A549 treated with Hydrocortisone at 1 μM for 4 hours (cell line): ENCODE measurements around the gene NNT. TPM values are rescaled to one million over a fixed set of nuclear protein-coding genes. Genes with fewer than 3 reads are reported as not detected.

Experiments
- total RNA-seq: library from RNA; stranded (reverse); fragments of 200-300 nt; extraction: Qiagen RNA extraction; gene quantifications from 5 replicates; pipeline ENCODE4 v1.2.3, GENCODE V29; 2022

The NNT gene
- total RNA-seq = 9.0 to 17.0 TPM (median 11.5 TPM) in 5 replicates

GRCh38 chr5:43602461-43603343, at the start of gene NNT:
Gene NNT (plus strand): TSS chr5:43603180. CDS start chr5:43609196, 6,016 bp downstream.

GRCh38 chr5:43556857-43557542, 46.0 kb upstream of the NNT start, which contains the start of gene PAIP1:
Gene PAIP1 (minus strand): TSS chr5:43557077. CDS start chr5:43556846, 231 bp downstream.

Other genes starting within 250 kb of the NNT start
- gene CCL28, start 190.8 kb upstream of the NNT start, total RNA-seq = 0.03 to 0.13 TPM (median 0.06 TPM) in 5 replicates
- gene TMEM267, start 119.3 kb upstream of the NNT start, total RNA-seq = 18.8 to 22.3 TPM (median 21.6 TPM) in 5 replicates
- gene C5orf34, start 88.0 kb upstream of the NNT start, total RNA-seq = 3.7 to 5.3 TPM (median 4.6 TPM) in 5 replicates
- 105 to 121 TPM (median 109 TPM) in 5 replicates for gene PAIP1, start 46.1 kb upstream of the NNT start, total RNA-seq